ENCODE results near the gene RAF1. TPM values are rescaled to one million over a fixed set of nuclear protein-coding genes. Genes with fewer than 3 reads are reported as not detected.

RAF1 gene
- total and polyA plus RNA-seq, 2 experiments from 2014 or later = 39.5 to 123 TPM

GRCh38 chr3:12643010-12643380, 20.9 kb downstream of the RAF1 start:
- peaks cover 100% of the 10 kb centered on the region for H3K79me2 ChIP-seq (replicated peaks; ENCODE audit: insufficient read depth)
- peaks cover 19% of the 10 kb centered on the region; the same call in 2 of the 3 replicates for H3K36me3 Mint-ChIP-seq (ENCODE audit: low read depth)
- no peaks in the 10 kb centered on the region for H3F3A ChIP-seq (replicated peaks; ENCODE audit: low read depth)
- H3K4me2 ChIP-seq = no peak overlapping the region
- no peak overlapping the region for H3K4me3 Mint-ChIP-seq
- no peaks in the 10 kb centered on the region for H3K36me3 ChIP-seq (ENCODE audit: insufficient read depth)
- peaks cover 59% of the 10 kb centered on the region for H4K20me1 ChIP-seq (replicated peaks; ENCODE audit: insufficient read depth)
- no peaks in the 10 kb centered on the region; the same call in 1 of the 2 replicates for H3K9me2 ChIP-seq (ENCODE audit: insufficient read depth)
- H3K9me3 Mint-ChIP-seq = peaks cover 4% of the 10 kb centered on the region; the same call in 1 of the 3 replicates
- no peak for ATAC-seq
- H3K27ac ChIP-seq (ENCODE audit: low read depth) = no peak overlapping the region; the same call in 1 of the 2 replicates
- H3K27me3 Mint-ChIP-seq (ENCODE audit: insufficient read depth, low read depth, poor library complexity) = peaks cover 4% of the 10 kb centered on the region
- no peak overlapping the region for H2AFZ ChIP-seq
- H3K4me1 ChIP-seq (ENCODE audit: insufficient read depth) = peaks cover 10% of the 10 kb centered on the region
- H3K4me3 ChIP-seq = no peak overlapping the region
- TF ChIP-seq JUNB (IDR thresholded peaks at IDR 0.05; ENCODE audit: unreplicated experiment) = no peak
- no peak for TF ChIP-seq CTCF (conservative IDR thresholded peaks at IDR 0.05; ENCODE audit: low read depth in 2 of 2)
- no peak for TF ChIP-seq REST (IDR thresholded peaks at IDR 0.05; ENCODE audit: unreplicated experiment)
- TF ChIP-seq STAT1 (IDR thresholded peaks at IDR 0.05; ENCODE audit: unreplicated experiment) = no peak
- no peak for TF ChIP-seq ZNF114 (CRISPR knock-in tag; IDR thresholded peaks at IDR 0.05)
- no peak for TF ChIP-seq EZH2phosphoT487 (IDR thresholded peaks at IDR 0.05; ENCODE audit: unreplicated experiment)
- TF ChIP-seq NANOG (IDR thresholded peaks at IDR 0.05; ENCODE audit: borderline replicate concordance) = no peak
- TF ChIP-seq EZH2 (IDR thresholded peaks at IDR 0.05; ENCODE audit: low read depth, unreplicated experiment) = no peak
- TF ChIP-seq CREB1 (CRISPR knock-in tag; IDR thresholded peaks at IDR 0.05; ENCODE audit: low read depth) = no peak
- TF ChIP-seq ZNF331 (CRISPR knock-in tag; IDR thresholded peaks at IDR 0.05; ENCODE audit: low read depth) = no peak
- no peak for TF ChIP-seq ZNF462 (CRISPR knock-in tag; IDR thresholded peaks at IDR 0.05)
- no peak for TF ChIP-seq ETS1 (IDR thresholded peaks at IDR 0.05)
- no peak for TF ChIP-seq POLR2AphosphoS5 (IDR thresholded peaks at IDR 0.05; ENCODE audit: low read depth)
- peaks cover 16% of the 10 kb centered on the region for H3K4me1 Mint-ChIP-seq
- no peak for DNase-seq (ENCODE audit: low spot score)
- H3K27ac Mint-ChIP-seq = peak overlapping the region; percentile 15; the same call in 1 of the 2 replicates
- no peaks in the 10 kb centered on the region for H3K27me3 ChIP-seq (ENCODE audit: insufficient read depth)
